Measurements from ENCODE around the gene RCAN2. TPM values are rescaled to one million over a fixed set of nuclear protein-coding genes. Genes with fewer than 3 reads are reported as not detected.

RCAN2 gene
- total and polyA plus RNA-seq, 2 experiments from 2014 or later, result 44.9 to 55.6 TPM

GRCh38 chr6:46174904-46175303 lies 316.3 kb downstream of the RCAN2 start:
- DNase-seq (ENCODE audit: low read depth in 1 of 2, low spot score in 1 of 2), result no peak
- TF ChIP-seq CTCF (IDR thresholded peaks at IDR 0.05; ENCODE audit: low read depth, low read length), result no peak
- peaks cover 20% of the 10 kb centered on the region for H3K27me3 ChIP-seq
- no peak overlapping the region for H3K27ac ChIP-seq
- H3K9me3 ChIP-seq (ENCODE audit: low read depth), result no peaks in the 10 kb centered on the region
- H3K4me3 ChIP-seq, result no peak overlapping the region
- H3K36me3 ChIP-seq, result no peaks in the 10 kb centered on the region
- no peaks in the 10 kb centered on the region for H3K4me1 ChIP-seq (ENCODE audit: low read depth)

- Histone ChIP-seq H3K9me3 (ENCODE audit: low read depth) (no peaks in the 10 kb centered on the region), H3K27ac (no peak overlapping the region), H3K27me3 (peaks cover 8% of the 10 kb centered on the region), H3K4me3 (no peak overlapping the region), H3K36me3 (no peaks in the 10 kb centered on the region), H3K4me1 (ENCODE audit: low read depth) (no peaks in the 10 kb centered on the region)
- no peak for DNase-seq (ENCODE audit: low read depth in 1 of 2, low spot score in 1 of 2)
- TF ChIP-seq CTCF (IDR thresholded peaks at IDR 0.05; ENCODE audit: low read depth, low read length), result no peak
These were observed 319.1 kb downstream of the RCAN2 start for GRCh38 chr6:46172176-46172575.

Other genes starting within 250 kb of the RCAN2 start
- gene CYP39A1, start 161.4 kb upstream of the RCAN2 start, total RNA-seq, result 4.3 and 5.2 TPM in 2 replicates
- 3.4 and 6.6 TPM in 2 replicates for gene CYP39A1, start 161.4 kb upstream of the RCAN2 start, polyA plus RNA-seq
- gene SLC25A27, start 161.5 kb upstream of the RCAN2 start, total RNA-seq, result 18.6 and 36.1 TPM in 2 replicates
- 20.0 and 31.8 TPM in 2 replicates for gene SLC25A27, start 161.5 kb upstream of the RCAN2 start, polyA plus RNA-seq
- gene TDRD6, start 196.4 kb upstream of the RCAN2 start, total RNA-seq, result 0.28 and 0.57 TPM in 2 replicates
- gene TDRD6, start 196.4 kb upstream of the RCAN2 start, polyA plus RNA-seq, result 0.10 and 0.12 TPM in 2 replicates
- not detected in 2 replicates for gene PLA2G7, start 243.9 kb upstream of the RCAN2 start, total RNA-seq
- gene PLA2G7, start 243.9 kb upstream of the RCAN2 start, polyA plus RNA-seq, result not detected in 2 replicates